ENCODE measurements around the gene PHLDA2. TPM values are rescaled to one million over a fixed set of nuclear protein-coding genes. Genes with fewer than 3 reads are reported as not detected.
A peak's percentile ranks its signal among the peaks of the same experiment; 100 is the strongest.

PHLDA2 gene
- total and polyA plus RNA-seq, 12 donors, result 0.39 to 14.2 (median 0.89) TPM; not detected in 1

- peaks cover 0 to 18% (median 0%) of the 10 kb centered on the region in 9 donors for H3K4me1 ChIP-seq
- H3K9me3 ChIP-seq, result no peaks in the 10 kb centered on the region
- peaks cover 0 to 7% (median 0%) of the 10 kb centered on the region in 7 donors for H3K27me3 ChIP-seq
- H3K27ac ChIP-seq, result no peak overlapping the region
- intact Hi-C loops (cut with DNase I), result no loop called here
- ATAC-seq (no peak), DNase-seq (peak in 1 of 2 donors; percentile 14)
- no peak overlapping the region for H3K4me3 ChIP-seq
- H3K36me3 ChIP-seq, result no peaks in the 10 kb centered on the region
- WGBS, 2 donors, result 84 to 90% methylated on average over 26 of the region's 29 CpGs
- no peak for TF ChIP-seq CTCF (IDR thresholded peaks at IDR 0.05)
Observed at GRCh38 chr11:2921742-2922493, 7.3 kb downstream of the PHLDA2 start.

GRCh38 chr11:2921261-2921660 lies 8.0 kb downstream of the PHLDA2 start:
- no peak for DNase-seq
- Histone ChIP-seq H3K4me1 (peaks cover 0 to 18% (median 0%) of the 10 kb centered on the region in 9 donors), H3K4me3 (no peak overlapping the region), H3K9me3 (no peaks in the 10 kb centered on the region), H3K27me3 (peaks cover 0 to under 1% (median 0%) of the 10 kb centered on the region in 7 donors), H3K36me3 (no peaks in the 10 kb centered on the region), H3K27ac (no peak overlapping the region)
- intact Hi-C loops (cut with DNase I), result no loop called here
- no peak for ATAC-seq
- 89 to 91% methylated on average over 12 to 13 of the region's 16 CpGs for WGBS, 2 donors
- TF ChIP-seq CTCF (IDR thresholded peaks at IDR 0.05), result no peak

GRCh38 chr11:2920343-2920742 lies 8.9 kb downstream of the PHLDA2 start:
- Histone ChIP-seq H3K27me3 (no peaks in the 10 kb centered on the region), H3K27ac (peak overlapping the region in 5 of 10 donors; percentile 30 to 60 (median 34)), H3K4me1 (peaks cover 0 to 18% (median 4%) of the 10 kb centered on the region in 9 donors), H3K9me3 (no peaks in the 10 kb centered on the region), H3K4me3 (no peak overlapping the region), H3K36me3 (no peaks in the 10 kb centered on the region)
- DNase-seq, result no peak
- peak in 2 of 8 donors; percentile 6 to 25 for ATAC-seq
- intact Hi-C loops (cut with DNase I), result no loop called here
- WGBS, 2 donors, result 82 to 84% methylated on average over 12 of the region's 12 CpGs
- no peak for TF ChIP-seq CTCF (IDR thresholded peaks at IDR 0.05)

GRCh38 chr11:2919837-2920236 lies 9.4 kb downstream of the PHLDA2 start:
- peak overlapping the region in 3 of 10 donors; percentile 30 to 60 (median 36) for H3K27ac ChIP-seq
- no peaks in the 10 kb centered on the region for H3K27me3 ChIP-seq
- 61 to 67% methylated on average over 13 of the region's 13 CpGs for WGBS, 2 donors
- intact Hi-C loops (cut with DNase I), result no loop called here
- no peak for TF ChIP-seq CTCF (IDR thresholded peaks at IDR 0.05)
- H3K4me1 ChIP-seq, result peaks cover 0 to 20% (median 4%) of the 10 kb centered on the region in 9 donors
- H3K9me3 ChIP-seq, result no peaks in the 10 kb centered on the region
- no peaks in the 10 kb centered on the region for H3K36me3 ChIP-seq
- no peak overlapping the region for H3K4me3 ChIP-seq
- ATAC-seq (peak in 6 of 8 donors; percentile 5 to 47 (median 20)), DNase-seq (no peak)
